ENCODE results near the gene RHEB. TPM values are rescaled to one million over a fixed set of nuclear protein-coding genes. Genes with fewer than 3 reads are reported as not detected.

RHEB gene
- polyA plus RNA-seq, 1 donor from 2014 or later, result 289 TPM

DNA sequence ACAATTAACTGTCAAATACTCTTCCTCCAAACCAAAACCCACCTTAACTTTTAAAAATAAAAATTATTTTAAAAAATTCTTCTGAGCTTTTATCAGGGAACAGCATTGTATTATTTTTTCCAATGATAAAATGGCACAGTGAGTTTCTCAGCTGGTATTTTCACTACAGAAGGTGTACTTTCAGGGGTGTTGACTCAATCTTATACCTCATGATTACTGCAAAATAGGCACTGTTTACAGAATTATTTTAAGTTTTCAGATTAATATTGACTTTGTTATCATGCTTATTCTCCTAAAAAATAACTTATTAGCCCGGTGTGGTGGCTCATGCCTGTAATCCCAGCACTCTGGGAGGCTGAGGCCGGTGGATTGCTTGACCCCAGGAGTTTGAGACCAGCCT, 24.3 kb downstream of the RHEB start:
- H2AFZ ChIP-seq (ENCODE audit: low read depth, low read length), result no peak overlapping the region
- no peaks in the 10 kb centered on the region for H4K20me1 ChIP-seq (ENCODE audit: insufficient read depth)
- H3K79me2 ChIP-seq (replicated peaks; ENCODE audit: insufficient read depth, low read length), result peaks cover 46% of the 10 kb centered on the region
- TF ChIP-seq EZH2 (IDR thresholded peaks at IDR 0.05; ENCODE audit: borderline replicate concordance, insufficient read depth, low read length, poor library complexity, severe bottlenecking) (no peak), MXI1 (conservative IDR thresholded peaks at IDR 0.05; ENCODE audit: poor library complexity, severe bottlenecking) (no peak), EP300 (conservative IDR thresholded peaks at IDR 0.05; ENCODE audit: poor library complexity, severe bottlenecking) (no peak), TAF1 (IDR thresholded peaks at IDR 0.05; ENCODE audit: low read depth) (no peak), RAD21 (conservative IDR thresholded peaks at IDR 0.05) (no peak), POLR2AphosphoS5 (IDR thresholded peaks at IDR 0.05) (no peak), SMC3 (conservative IDR thresholded peaks at IDR 0.05; ENCODE audit: poor library complexity) (no peak)
- TF ChIP-seq, protein P1, sequence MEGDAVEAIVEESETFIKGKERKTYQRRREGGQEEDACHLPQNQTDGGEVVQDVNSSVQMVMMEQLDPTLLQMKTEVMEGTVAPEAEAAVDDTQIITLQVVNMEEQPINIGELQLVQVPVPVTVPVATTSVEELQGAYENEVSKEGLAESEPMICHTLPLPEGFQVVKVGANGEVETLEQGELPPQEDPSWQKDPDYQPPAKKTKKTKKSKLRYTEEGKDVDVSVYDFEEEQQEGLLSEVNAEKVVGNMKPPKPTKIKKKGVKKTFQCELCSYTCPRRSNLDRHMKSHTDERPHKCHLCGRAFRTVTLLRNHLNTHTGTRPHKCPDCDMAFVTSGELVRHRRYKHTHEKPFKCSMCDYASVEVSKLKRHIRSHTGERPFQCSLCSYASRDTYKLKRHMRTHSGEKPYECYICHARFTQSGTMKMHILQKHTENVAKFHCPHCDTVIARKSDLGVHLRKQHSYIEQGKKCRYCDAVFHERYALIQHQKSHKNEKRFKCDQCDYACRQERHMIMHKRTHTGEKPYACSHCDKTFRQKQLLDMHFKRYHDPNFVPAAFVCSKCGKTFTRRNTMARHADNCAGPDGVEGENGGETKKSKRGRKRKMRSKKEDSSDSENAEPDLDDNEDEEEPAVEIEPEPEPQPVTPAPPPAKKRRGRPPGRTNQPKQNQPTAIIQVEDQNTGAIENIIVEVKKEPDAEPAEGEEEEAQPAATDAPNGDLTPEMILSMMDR (IDR thresholded peaks at IDR 0.05; ENCODE audit: poor library complexity, severe bottlenecking), result no peak
- TF ChIP-seq, protein P2, sequence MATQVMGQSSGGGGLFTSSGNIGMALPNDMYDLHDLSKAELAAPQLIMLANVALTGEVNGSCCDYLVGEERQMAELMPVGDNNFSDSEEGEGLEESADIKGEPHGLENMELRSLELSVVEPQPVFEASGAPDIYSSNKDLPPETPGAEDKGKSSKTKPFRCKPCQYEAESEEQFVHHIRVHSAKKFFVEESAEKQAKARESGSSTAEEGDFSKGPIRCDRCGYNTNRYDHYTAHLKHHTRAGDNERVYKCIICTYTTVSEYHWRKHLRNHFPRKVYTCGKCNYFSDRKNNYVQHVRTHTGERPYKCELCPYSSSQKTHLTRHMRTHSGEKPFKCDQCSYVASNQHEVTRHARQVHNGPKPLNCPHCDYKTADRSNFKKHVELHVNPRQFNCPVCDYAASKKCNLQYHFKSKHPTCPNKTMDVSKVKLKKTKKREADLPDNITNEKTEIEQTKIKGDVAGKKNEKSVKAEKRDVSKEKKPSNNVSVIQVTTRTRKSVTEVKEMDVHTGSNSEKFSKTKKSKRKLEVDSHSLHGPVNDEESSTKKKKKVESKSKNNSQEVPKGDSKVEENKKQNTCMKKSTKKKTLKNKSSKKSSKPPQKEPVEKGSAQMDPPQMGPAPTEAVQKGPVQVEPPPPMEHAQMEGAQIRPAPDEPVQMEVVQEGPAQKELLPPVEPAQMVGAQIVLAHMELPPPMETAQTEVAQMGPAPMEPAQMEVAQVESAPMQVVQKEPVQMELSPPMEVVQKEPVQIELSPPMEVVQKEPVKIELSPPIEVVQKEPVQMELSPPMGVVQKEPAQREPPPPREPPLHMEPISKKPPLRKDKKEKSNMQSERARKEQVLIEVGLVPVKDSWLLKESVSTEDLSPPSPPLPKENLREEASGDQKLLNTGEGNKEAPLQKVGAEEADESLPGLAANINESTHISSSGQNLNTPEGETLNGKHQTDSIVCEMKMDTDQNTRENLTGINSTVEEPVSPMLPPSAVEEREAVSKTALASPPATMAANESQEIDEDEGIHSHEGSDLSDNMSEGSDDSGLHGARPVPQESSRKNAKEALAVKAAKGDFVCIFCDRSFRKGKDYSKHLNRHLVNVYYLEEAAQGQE (IDR thresholded peaks at IDR 0.05; ENCODE audit: borderline replicate concordance), result no peak
- H3K9me2 ChIP-seq (ENCODE audit: insufficient read depth, low read length), result no peaks in the 10 kb centered on the region
- no peaks in the 10 kb centered on the region for H3K9me3 ChIP-seq (ENCODE audit: low read length)
- no peaks in the 10 kb centered on the region for H3K27me3 ChIP-seq (ENCODE audit: insufficient read depth, low read depth, low read length)
- H3K4me2 ChIP-seq (ENCODE audit: low read length), result no peak overlapping the region
- no peak overlapping the region for H3K4me3 ChIP-seq (ENCODE audit: low read length)
- no peaks in the 10 kb centered on the region for H3K36me3 ChIP-seq (ENCODE audit: insufficient read depth, low read length)
- H3K27ac ChIP-seq (ENCODE audit: low read length), result no peak overlapping the region
- H3K9ac ChIP-seq (ENCODE audit: low read length), result no peak overlapping the region
- H3F3A ChIP-seq (ENCODE audit: insufficient read depth, low read length, poor library complexity, severe bottlenecking), result no peaks in the 10 kb centered on the region

DNA sequence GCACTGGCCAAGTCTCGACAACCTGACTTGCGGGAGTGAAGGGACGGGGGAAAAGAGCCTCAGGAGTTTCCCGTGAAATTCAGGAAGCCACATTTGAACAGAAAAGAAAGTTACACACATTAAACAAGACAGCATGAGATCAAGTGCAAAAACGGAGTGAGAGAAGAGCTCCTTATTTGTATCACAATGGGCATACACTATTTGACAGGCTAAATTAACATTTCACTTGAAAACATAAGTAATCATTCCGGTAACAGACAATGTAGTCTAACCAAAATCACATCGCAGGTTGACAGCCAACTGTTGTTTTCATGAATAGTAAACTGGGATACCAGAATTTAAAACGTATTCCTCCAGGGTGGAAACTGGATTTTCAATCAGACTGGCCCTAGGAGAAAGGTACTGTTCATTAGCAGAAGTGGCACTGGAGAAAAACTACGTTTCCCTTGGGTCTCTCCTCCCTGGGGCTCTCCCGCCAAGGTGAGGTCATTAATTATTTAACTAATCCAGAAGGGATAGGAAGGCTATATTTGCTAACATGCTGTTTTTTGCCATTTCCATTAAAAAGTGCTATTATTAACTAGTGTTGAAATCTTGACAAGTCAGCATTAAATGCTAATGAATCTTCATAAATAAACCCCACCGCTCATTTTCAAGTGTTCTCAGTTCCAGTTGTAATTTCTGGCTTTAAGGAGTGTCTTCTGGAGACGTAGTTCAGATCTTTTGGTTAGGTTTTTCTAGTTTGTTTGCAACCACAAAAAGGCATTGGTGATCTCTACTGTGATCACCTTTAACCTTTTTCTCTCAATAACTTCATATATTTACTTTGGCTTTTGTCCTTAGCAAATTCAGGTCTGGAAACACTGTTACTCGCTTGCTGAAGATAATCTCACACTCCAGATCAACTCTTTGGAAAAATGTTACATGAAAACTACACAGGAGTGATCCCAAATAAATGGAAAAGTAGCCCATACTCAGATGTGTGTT, 25.1 kb downstream of the RHEB start:
- H3K36me3 ChIP-seq (ENCODE audit: insufficient read depth, low read length), result no peaks in the 10 kb centered on the region
- no peak overlapping the region for H3K9ac ChIP-seq (ENCODE audit: low read length)
- no peaks in the 10 kb centered on the region for H4K20me1 ChIP-seq (ENCODE audit: insufficient read depth)
- no peaks in the 10 kb centered on the region for H3K27me3 ChIP-seq (ENCODE audit: insufficient read depth, low read depth, low read length)
- no peaks in the 10 kb centered on the region for H3K9me2 ChIP-seq (ENCODE audit: insufficient read depth, low read length)
- TF ChIP-seq POLR2AphosphoS5 (IDR thresholded peaks at IDR 0.05) (no peak), TAF1 (IDR thresholded peaks at IDR 0.05; ENCODE audit: low read depth) (no peak), RAD21 (conservative IDR thresholded peaks at IDR 0.05) (no peak)
- TF ChIP-seq, protein P1 (IDR thresholded peaks at IDR 0.05; ENCODE audit: poor library complexity, severe bottlenecking), result no peak
- H3K4me2 ChIP-seq (ENCODE audit: low read length), result no peak overlapping the region
- H3K79me2 ChIP-seq (replicated peaks; ENCODE audit: insufficient read depth, low read length), result peaks cover 38% of the 10 kb centered on the region
- peak overlapping the region; percentile 3 for H3K4me3 ChIP-seq (ENCODE audit: low read length)
- H2AFZ ChIP-seq (ENCODE audit: low read depth, low read length), result no peak overlapping the region
- H3F3A ChIP-seq (ENCODE audit: insufficient read depth, low read length, poor library complexity, severe bottlenecking), result no peaks in the 10 kb centered on the region
- no peaks in the 10 kb centered on the region for H3K9me3 ChIP-seq (ENCODE audit: low read length)
- H3K27ac ChIP-seq (ENCODE audit: low read length), result no peak overlapping the region

Measured in neural cell (in vitro differentiated cells).